HCT116 (cell line): ENCODE measurements around the gene NOTCH4. TPM values are rescaled to one million over a fixed set of nuclear protein-coding genes. Genes with fewer than 3 reads are reported as not detected.
"Not testable (repeated sequence)": the region's sequence is repeated elsewhere in the genome, so short reads cannot be mapped to it uniquely, and the experiment has no call there.

Source experiments
- ATAC-seq: fragments of 200-7000 bp; cut with Tn5 transposase; 2 replicates; pipeline ENCODE4 v1.9.1; 2020; ENCODE audit warnings: mild to moderate bottlenecking, moderate library complexity
- BruUV-seq: library from RNA; stranded (reverse); fragments of 400-500 nt; replicated peaks from 2 replicates; lab custom pipeline; 2021; lab: Mats Ljungman, UMichigan
- CTCF ChIA-PET: fragments of 300-600 bp; sonication (Branson Sonifier 250); formaldehyde crosslinking; loops from one replicate; lab custom pipeline; 2021; ENCODE audit warnings: antibody characterized with exemption; lab: Charles Lee
- POLR2A ChIA-PET: fragments of 300-600, 350-600 bp; sonication (Branson Sonifier 250); formaldehyde crosslinking; loops from one replicate; lab custom pipeline; 2021; ENCODE audit warnings: antibody characterized with exemption; lab: Charles Lee
- RAD21 ChIA-PET, 2 experiments: fragments of 300-600 bp; sonication (Branson Sonifier 250); formaldehyde crosslinking; loops; one replicate each; lab custom pipeline; 2023; ENCODE audit warnings: low total read pairs in 2 of 2; ENCODE audit not compliant: uncharacterized antibody in 2 of 2, unreplicated experiment in 2 of 2, low non-redundant PET in 1 of 2; lab: Charles Lee
- DNase-seq: peaks from one replicate; pipeline ENCODE4 v3.0.0-alpha.2; 2010; ENCODE audit warnings: low read depth, low spot score
- H2AFZ ChIP-seq: fragments of 200-600 bp; shearing (Covaris generic), sonication (generic); 2 replicates; pipeline ENCODE4 v1.6.1; 2017; ENCODE audit warnings: low read depth, mixed run types, mixed read lengths, antibody characterized with exemption, low read length; ENCODE audit not compliant: poor library complexity, severe bottlenecking
- H3K27ac ChIP-seq: 2 replicates; pipeline ENCODE4 v1.5.1; 2012; ENCODE audit warnings: low read depth, low read length
- H3K27me3 ChIP-seq: fragments of 200-600 bp; sonication (generic); 2 replicates; pipeline ENCODE4 v1.6.1; 2016; ENCODE audit warnings: mixed run types, low read length, mixed read lengths; ENCODE audit not compliant: insufficient read depth
- H3K36me3 ChIP-seq, 2 experiments: fragments of 200-500 bp in 1 of 2; fragments of 200-600 bp in 1 of 2; sonication (Bioruptor generic) in 1 of 2; sonication (generic) in 1 of 2; 2 replicates each; pipeline versions ENCODE4 v1.5.1 to v1.6.1; 2014 to 2016; ENCODE audit warnings: low read length in 2 of 2, inconsistent platforms in 1 of 2, mixed read lengths in 1 of 2, mixed run types in 1 of 2; ENCODE audit not compliant: insufficient read depth in 2 of 2, control insufficient read depth in 1 of 2
- H3K4me1 ChIP-seq, 2 experiments: fragments of 200-600 bp in 1 of 2; sonication (generic) in 1 of 2; 2 replicates each; pipeline versions ENCODE4 v1.5.1 to v1.6.1; 2012 to 2017; ENCODE audit warnings: low read length in 2 of 2, inconsistent platforms in 1 of 2, mild to moderate bottlenecking in 1 of 2, mixed read lengths in 1 of 2, mixed run types in 1 of 2, moderate library complexity in 1 of 2; ENCODE audit not compliant: insufficient read depth in 2 of 2, control insufficient read depth in 1 of 2
- H3K4me2 ChIP-seq: fragments of 200-600 bp; sonication (generic); 2 replicates; pipeline ENCODE4 v1.6.1; 2017; ENCODE audit warnings: mixed run types, low read length, mixed read lengths
- H3K4me3 ChIP-seq, 2 experiments: fragments of 200-600 bp in 1 of 2; sonication (generic) in 1 of 2; replicated peaks in 1 of 2; 2 replicates each; pipeline ENCODE4 v1.5.1; 2011 to 2016; ENCODE audit warnings: low read length in 2 of 2, control low read depth in 1 of 2, low read depth in 1 of 2, mild to moderate bottlenecking in 1 of 2, mixed read lengths in 1 of 2, mixed run types in 1 of 2
- H3K79me2 ChIP-seq: fragments of 200-600 bp; sonication (generic); 2 replicates; pipeline ENCODE4 v1.6.1; 2017; ENCODE audit warnings: mild to moderate bottlenecking, mixed run types, low read length, moderate library complexity, mixed read lengths; ENCODE audit not compliant: insufficient read depth
- H3K9ac ChIP-seq: fragments of 200-600 bp; sonication (generic); 2 replicates; pipeline ENCODE4 v1.6.1; 2016; ENCODE audit warnings: low read length, mixed read lengths
- H3K9me2 ChIP-seq: fragments of 200-600 bp; sonication (generic), shearing (Covaris generic); 2 replicates; pipeline ENCODE4 v1.6.1; 2017; ENCODE audit warnings: mixed run types, mild to moderate bottlenecking, moderate library complexity; ENCODE audit not compliant: insufficient read depth
- H3K9me3 ChIP-seq, 2 experiments: fragments of 200-500 bp in 1 of 2; fragments of 200-600 bp in 1 of 2; sonication (Bioruptor generic) in 1 of 2; sonication (generic) in 1 of 2; 2 replicates each; pipeline ENCODE4 v1.6.1; 2014 to 2017; ENCODE audit warnings: low read length in 2 of 2, mixed read lengths in 2 of 2, inconsistent platforms in 1 of 2, low read depth in 1 of 2, mild to moderate bottlenecking in 1 of 2, mixed run types in 1 of 2, moderate library complexity in 1 of 2; ENCODE audit not compliant: control insufficient read depth in 1 of 2, insufficient read depth in 1 of 2
- H4K20me1 ChIP-seq: fragments of 200-600 bp; sonication (generic), shearing (Covaris generic); 2 replicates; pipeline ENCODE4 v1.6.1; 2017; ENCODE audit warnings: mixed run types, mild to moderate bottlenecking, moderate library complexity; ENCODE audit not compliant: insufficient read depth
- CBX3 ChIP-seq: IDR thresholded peaks from 2 replicates; pipeline ENCODE4 v1.6.1; 2012; ENCODE audit warnings: low read depth
- CEBPB ChIP-seq: IDR thresholded peaks from 2 replicates; pipeline ENCODE4 v1.6.1; 2012; ENCODE audit warnings: low read depth
- EGR1 ChIP-seq: IDR thresholded peaks from 2 replicates; pipeline ENCODE4 v1.6.1; 2012; ENCODE audit warnings: low read depth
- ELF1 ChIP-seq: IDR thresholded peaks from 2 replicates; pipeline ENCODE4 v1.6.1; 2012; ENCODE audit warnings: low read depth, borderline replicate concordance
- EZH2phosphoT487 ChIP-seq: fragments of 200-600 bp; IDR thresholded peaks from 2 replicates; pipeline ENCODE4 v1.6.1; 2018; ENCODE audit warnings: antibody characterized with exemption, borderline replicate concordance
- FOSL1 ChIP-seq: IDR thresholded peaks from 2 replicates; pipeline ENCODE4 v1.6.1; 2012; ENCODE audit warnings: low read depth
- RAD21 ChIP-seq: IDR thresholded peaks from 2 replicates; pipeline ENCODE4 v1.6.1; 2012; ENCODE audit warnings: low read depth, mild to moderate bottlenecking
- SRF ChIP-seq: IDR thresholded peaks from 2 replicates; pipeline ENCODE4 v1.6.1; 2012; ENCODE audit warnings: low read depth
- YY1 ChIP-seq: IDR thresholded peaks from 2 replicates; pipeline ENCODE4 v1.6.1; 2011; ENCODE audit warnings: low read length, low read depth, moderate library complexity, mild to moderate bottlenecking; ENCODE audit not compliant: insufficient replicate concordance; ENCODE audit errors: extremely low read depth
- ZFX ChIP-seq: fragments of 450-650 bp; IDR thresholded peaks from 2 replicates; pipeline ENCODE4 v1.6.1; 2017
- ZNF274 ChIP-seq: fragments of 200-500 bp; sonication (Bioruptor generic); IDR thresholded peaks from 2 replicates; pipeline ENCODE4 v1.6.1; 2014; ENCODE audit warnings: mild to moderate bottlenecking, low read depth, low read length, inconsistent platforms
- intact Hi-C: fragments of 100-400 bp; cut with micrococcal nuclease; formaldehyde crosslinking; loops from 2 replicates; pipeline ENCODE4 v1.10.0; 2022
- total RNA-seq: library from RNA; stranded (reverse); gene quantifications from one replicate; pipeline ENCODE4 v1.2.1, GENCODE V29; 2021; ENCODE audit not compliant: unreplicated experiment
- TF ChIP-seq, protein P1 (sequence below): IDR thresholded peaks from 2 replicates; pipeline ENCODE4 v1.6.1; 2012
- TF ChIP-seq, protein P2 (sequence below), 3 experiments: fragments of 200-600 bp in 1 of 3; sonication (generic) in 1 of 3; IDR thresholded peaks in 2 of 3; conservative IDR thresholded peaks in 1 of 3; 2 replicates each; pipeline ENCODE4 v1.5.1; 2012 to 2017; ENCODE audit warnings: low read depth in 2 of 3, low read length in 2 of 3, antibody characterized with exemption in 1 of 3, borderline replicate concordance in 1 of 3, control low read depth in 1 of 3, mild to moderate bottlenecking in 1 of 3, mixed read lengths in 1 of 3, mixed run types in 1 of 3, moderate library complexity in 1 of 3; ENCODE audit not compliant: insufficient read depth in 1 of 3

NOTCH4 gene
- total RNA-seq, 1 experiment from 2014 or later = 0.81 TPM

GRCh38 chr6:32244946-32245398 lies 21.1 kb upstream of the NOTCH4 start (continued):
- TF ChIP-seq ELF1 = no peak
- TF ChIP-seq, protein P1, sequence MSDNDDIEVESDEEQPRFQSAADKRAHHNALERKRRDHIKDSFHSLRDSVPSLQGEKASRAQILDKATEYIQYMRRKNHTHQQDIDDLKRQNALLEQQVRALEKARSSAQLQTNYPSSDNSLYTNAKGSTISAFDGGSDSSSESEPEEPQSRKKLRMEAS = peak; percentile 62

- peak overlapping the region; percentile 73 for H3K4me2 ChIP-seq
These were observed 20.4 kb upstream of the NOTCH4 start for GRCh38 chr6:32244270-32244669.

DNA sequence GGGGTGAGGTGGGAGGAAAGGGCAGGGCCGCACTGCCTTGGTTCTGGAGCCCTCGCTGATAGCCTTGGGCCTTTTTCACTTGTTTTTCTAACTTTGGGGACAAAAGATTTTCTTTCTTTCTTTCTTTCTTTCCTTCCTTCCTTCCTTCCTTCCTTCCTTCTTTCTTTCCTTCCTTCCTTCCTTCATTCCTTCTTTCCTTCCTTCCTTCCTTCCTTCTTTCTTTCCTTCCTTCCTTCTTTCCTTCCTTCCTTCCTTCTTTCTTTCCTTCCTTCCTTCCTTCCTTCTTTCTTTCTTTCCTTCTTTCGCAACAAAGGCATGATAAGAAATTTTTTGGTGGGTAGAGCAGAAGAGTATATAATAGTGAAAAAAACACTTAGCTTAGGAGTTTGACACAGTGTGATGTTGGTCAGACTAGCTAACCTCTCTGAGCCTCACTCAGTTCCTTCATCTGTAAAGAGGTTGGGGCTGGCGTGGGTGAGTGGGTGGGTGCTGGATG lies 18.5 kb upstream of the NOTCH4 start:
- CTCF ChIA-PET = interaction anchor here (1.1 kb wide), 1 partner anchor 458 kb away, joined by 3 read pairs; no protein-coding TSS in a partner anchor
- H3K9me2 ChIP-seq, H3K27ac ChIP-seq, H2AFZ ChIP-seq, H3K27me3 ChIP-seq, RAD21 ChIA-PET, H4K20me1 ChIP-seq, H3K4me2 ChIP-seq, DNase-seq, H3K36me3 ChIP-seq, ATAC-seq, H3K79me2 ChIP-seq, H3K9ac ChIP-seq, H3K4me3 ChIP-seq, POLR2A ChIA-PET, H3K9me3 ChIP-seq, BruUV-seq: not testable (repeated sequence)
- intact Hi-C loops = loop anchor here (5.0 kb wide), 1 partner anchor 125 kb away; no protein-coding TSS in a partner anchor
- H3K4me1 ChIP-seq = peaks cover 0 to 14% of the 10 kb centered on the region in 2 experiments; a peak in 3 of 4 replicates

More at GRCh38 chr6:32244270-32244669, 20.4 kb upstream of the NOTCH4 start:
- RAD21 ChIA-PET = no interaction called here
- Histone ChIP-seq H3K9ac (no peak overlapping the region), H3K27me3 (no peaks in the 10 kb centered on the region), H3K27ac (no peak overlapping the region), H4K20me1 (no peaks in the 10 kb centered on the region), H3K9me3 (no peaks in the 10 kb centered on the region), H3K79me2 (no peaks in the 10 kb centered on the region), H3K9me2 (no peaks in the 10 kb centered on the region), H3K4me1 (peaks cover 0 to 14% of the 10 kb centered on the region in 2 experiments; a peak in 3 of 4 replicates), H3K4me3 (no peak overlapping the region), H3K36me3 (no peaks in the 10 kb centered on the region), H2AFZ (peak overlapping the region; percentile 97)
- CTCF ChIA-PET = interaction anchor here (1.2 to 2.5 kb wide), 3 partner anchors 24 to 456 kb away, joined by 3 to 10 read pairs (median 3); no protein-coding TSS in a partner anchor
- DNase-seq (no peak), ATAC-seq (no peak)
- POLR2A ChIA-PET = no interaction called here
- BruUV-seq = no TSS peak
- intact Hi-C loops = loop anchor here (2.0 to 5.0 kb wide), 2 partner anchors 127 to 553 kb away; no protein-coding TSS in a partner anchor
- no peak for TF ChIP-seq SRF
- TF ChIP-seq, protein P1 = no peak
- TF ChIP-seq FOSL1 = no peak
- no peak for TF ChIP-seq RAD21
- TF ChIP-seq YY1 = no peak
- no peak for TF ChIP-seq EZH2phosphoT487
- TF ChIP-seq EGR1 = no peak
- TF ChIP-seq ZNF274 = no peak
- TF ChIP-seq, protein P2, sequence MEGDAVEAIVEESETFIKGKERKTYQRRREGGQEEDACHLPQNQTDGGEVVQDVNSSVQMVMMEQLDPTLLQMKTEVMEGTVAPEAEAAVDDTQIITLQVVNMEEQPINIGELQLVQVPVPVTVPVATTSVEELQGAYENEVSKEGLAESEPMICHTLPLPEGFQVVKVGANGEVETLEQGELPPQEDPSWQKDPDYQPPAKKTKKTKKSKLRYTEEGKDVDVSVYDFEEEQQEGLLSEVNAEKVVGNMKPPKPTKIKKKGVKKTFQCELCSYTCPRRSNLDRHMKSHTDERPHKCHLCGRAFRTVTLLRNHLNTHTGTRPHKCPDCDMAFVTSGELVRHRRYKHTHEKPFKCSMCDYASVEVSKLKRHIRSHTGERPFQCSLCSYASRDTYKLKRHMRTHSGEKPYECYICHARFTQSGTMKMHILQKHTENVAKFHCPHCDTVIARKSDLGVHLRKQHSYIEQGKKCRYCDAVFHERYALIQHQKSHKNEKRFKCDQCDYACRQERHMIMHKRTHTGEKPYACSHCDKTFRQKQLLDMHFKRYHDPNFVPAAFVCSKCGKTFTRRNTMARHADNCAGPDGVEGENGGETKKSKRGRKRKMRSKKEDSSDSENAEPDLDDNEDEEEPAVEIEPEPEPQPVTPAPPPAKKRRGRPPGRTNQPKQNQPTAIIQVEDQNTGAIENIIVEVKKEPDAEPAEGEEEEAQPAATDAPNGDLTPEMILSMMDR (IDR thresholded peaks at IDR 0.05 in 2 of 3, conservative IDR thresholded peaks at IDR 0.05 in 1 of 3; ENCODE audit: borderline replicate concordance in 1 of 3, insufficient read depth in 1 of 3, low read depth in 2 of 3, low read length in 2 of 3) = no peak
- TF ChIP-seq ZFX = no peak
- no peak for TF ChIP-seq CEBPB
- no peak for TF ChIP-seq CBX3
